Measurements from ENCODE around the gene SH2B3.

The SH2B3 gene

DNA sequence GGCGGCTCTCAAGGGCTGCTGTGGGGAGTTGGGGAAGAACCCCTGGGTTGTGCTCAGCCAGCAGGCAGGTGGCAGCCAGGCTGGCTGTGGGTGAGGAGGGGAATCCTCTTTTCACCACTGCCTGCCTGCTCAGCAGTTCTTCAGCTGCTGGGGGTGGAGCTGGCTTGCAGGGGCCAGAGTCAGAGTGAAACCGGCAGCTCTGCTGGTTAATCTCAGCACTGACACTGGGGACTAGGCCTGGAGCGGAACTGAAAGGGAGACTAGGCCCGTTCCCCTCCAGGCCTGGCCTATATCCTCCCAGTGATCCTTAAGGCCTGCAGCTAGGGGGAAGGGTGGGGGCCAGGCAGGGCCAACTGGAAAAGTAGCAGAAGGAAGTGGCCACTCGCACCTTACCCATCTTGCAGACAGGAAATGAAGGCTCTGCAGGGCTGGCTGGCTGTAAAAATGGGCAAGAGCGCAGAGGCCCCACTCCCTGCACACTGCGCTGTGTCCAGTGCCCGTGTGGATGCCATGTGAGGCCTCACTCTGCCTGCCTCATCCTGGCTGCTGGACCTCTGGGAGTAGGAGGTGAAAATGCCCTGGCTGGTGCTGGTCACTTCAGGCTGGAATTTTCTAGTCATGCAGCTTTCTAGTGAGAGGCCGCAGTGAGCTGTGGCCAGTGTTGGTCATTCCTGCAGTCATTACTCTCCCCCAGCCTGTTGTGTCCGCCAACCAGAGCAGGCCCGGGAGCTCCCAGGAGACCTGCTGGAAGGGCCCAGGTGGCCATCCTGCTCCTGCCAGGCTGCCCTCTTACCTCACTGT lies 39.4 kb downstream of the SH2B3 start:
- Histone ChIP-seq H3K4me3 (ENCODE audit: low read depth, low read length) (no peak overlapping the region), H3K27me3 (ENCODE audit: insufficient read depth, low read depth, severe bottlenecking) (no peaks in the 10 kb centered on the region), H3K36me3 (peaks cover 41% of the 10 kb centered on the region), H3K27ac (peak overlapping the region; percentile 66), H3K9me3 (ENCODE audit: severe bottlenecking) (no peaks in the 10 kb centered on the region)
- TF ChIP-seq, protein P1, sequence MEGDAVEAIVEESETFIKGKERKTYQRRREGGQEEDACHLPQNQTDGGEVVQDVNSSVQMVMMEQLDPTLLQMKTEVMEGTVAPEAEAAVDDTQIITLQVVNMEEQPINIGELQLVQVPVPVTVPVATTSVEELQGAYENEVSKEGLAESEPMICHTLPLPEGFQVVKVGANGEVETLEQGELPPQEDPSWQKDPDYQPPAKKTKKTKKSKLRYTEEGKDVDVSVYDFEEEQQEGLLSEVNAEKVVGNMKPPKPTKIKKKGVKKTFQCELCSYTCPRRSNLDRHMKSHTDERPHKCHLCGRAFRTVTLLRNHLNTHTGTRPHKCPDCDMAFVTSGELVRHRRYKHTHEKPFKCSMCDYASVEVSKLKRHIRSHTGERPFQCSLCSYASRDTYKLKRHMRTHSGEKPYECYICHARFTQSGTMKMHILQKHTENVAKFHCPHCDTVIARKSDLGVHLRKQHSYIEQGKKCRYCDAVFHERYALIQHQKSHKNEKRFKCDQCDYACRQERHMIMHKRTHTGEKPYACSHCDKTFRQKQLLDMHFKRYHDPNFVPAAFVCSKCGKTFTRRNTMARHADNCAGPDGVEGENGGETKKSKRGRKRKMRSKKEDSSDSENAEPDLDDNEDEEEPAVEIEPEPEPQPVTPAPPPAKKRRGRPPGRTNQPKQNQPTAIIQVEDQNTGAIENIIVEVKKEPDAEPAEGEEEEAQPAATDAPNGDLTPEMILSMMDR (IDR thresholded peaks at IDR 0.05; ENCODE audit: low read depth, low read length), result no peak
- DNase-seq, result peak; percentile 72

DNA sequence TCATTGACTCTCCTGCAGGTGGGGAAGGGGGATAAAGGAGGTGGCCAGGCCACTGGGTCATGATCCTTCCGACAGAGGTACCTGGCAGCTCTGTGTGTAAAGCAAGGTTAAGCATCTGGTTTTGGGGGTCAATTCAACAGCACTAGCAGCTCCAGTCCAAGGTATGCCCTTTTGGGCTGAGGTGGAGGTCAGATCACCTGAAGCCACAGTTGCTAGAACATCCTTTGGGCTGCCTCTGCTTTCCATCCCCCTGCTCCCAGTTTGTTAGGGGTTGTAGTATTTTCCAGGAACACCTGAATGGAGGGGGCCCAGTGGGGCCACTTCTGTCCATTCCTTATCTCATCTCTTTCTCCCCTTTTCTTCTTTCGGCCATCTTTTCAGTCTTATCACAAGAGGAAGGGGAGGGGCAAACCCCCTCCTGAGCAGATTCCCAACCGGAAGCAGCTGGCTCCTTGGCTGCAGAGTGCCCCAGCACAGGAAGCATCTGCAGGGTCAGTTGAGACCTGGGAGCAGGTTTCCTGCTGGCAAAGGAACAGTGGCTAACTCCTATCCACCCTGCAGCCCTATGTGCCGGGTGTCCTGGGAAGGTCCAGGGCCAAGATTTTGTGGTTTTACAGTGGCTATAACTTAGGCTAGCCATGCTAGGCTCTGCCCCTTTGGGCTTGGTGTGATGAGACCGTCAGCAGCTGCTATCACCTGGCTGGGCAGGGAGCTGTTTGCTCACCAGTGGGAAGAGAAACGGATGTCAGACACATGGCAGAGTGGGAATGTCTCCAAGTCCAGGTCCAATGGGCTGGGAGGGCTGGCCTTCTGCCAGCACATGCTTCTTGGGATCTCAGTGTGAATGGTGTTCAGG lies 40.2 kb downstream of the SH2B3 start:
- TF ChIP-seq, protein P1 (IDR thresholded peaks at IDR 0.05; ENCODE audit: low read depth, low read length), result no peak
- peak overlapping the region; percentile 66 for H3K27ac ChIP-seq
- no peaks in the 10 kb centered on the region for H3K27me3 ChIP-seq (ENCODE audit: insufficient read depth, low read depth, severe bottlenecking)
- peak; percentile 81 for DNase-seq
- peaks cover 48% of the 10 kb centered on the region for H3K36me3 ChIP-seq
- H3K9me3 ChIP-seq (ENCODE audit: severe bottlenecking), result no peaks in the 10 kb centered on the region
- no peak overlapping the region for H3K4me3 ChIP-seq (ENCODE audit: low read depth, low read length)

DNA sequence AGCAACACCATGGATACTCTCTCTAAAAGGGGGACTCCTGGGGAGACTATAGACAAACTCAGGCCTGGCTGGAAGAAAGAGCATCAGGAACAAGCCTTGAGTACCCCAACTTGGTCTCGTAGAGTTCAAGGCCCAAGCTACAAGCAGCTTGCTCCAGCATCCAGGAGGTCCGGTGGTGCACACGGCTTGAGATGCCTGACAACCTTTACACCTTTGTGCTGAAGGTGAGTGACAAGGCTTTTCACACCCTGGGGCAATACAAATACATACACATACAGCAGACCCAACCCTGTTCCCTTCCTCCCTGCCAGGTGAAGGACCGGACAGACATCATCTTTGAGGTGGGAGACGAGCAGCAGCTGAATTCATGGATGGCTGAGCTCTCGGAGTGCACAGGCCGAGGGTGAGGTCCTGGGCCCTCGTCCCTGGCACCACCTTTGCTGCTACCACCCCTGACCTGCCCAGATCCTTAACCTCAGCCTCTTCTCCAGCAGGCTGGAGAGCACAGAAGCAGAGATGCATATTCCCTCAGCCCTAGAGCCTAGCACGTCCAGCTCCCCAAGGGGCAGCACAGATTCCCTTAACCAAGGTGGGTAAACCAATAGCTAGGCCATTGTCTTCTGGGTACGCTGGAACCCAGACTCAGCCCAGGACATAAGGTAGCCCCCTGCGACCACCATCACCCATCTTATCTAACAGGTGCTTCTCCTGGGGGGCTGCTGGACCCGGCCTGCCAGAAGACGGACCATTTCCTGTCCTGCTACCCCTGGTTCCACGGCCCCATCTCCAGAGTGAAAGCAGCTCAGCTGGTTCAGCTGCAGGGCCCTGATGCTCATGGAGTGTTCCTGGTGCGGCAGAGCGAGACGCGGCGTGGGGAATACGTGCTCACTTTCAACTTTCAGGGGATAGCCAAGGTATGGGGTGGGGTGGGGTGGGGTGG lies 41.2 kb downstream of the SH2B3 start:
- H3K36me3 ChIP-seq, result peaks cover 48% of the 10 kb centered on the region
- H3K27ac ChIP-seq, result peak overlapping the region; percentile 66
- H3K9me3 ChIP-seq (ENCODE audit: severe bottlenecking), result no peaks in the 10 kb centered on the region
- H3K27me3 ChIP-seq (ENCODE audit: insufficient read depth, low read depth, severe bottlenecking), result no peaks in the 10 kb centered on the region
- no peak for DNase-seq
- TF ChIP-seq, protein P1 (IDR thresholded peaks at IDR 0.05; ENCODE audit: low read depth, low read length), result no peak
- H3K4me3 ChIP-seq (ENCODE audit: low read depth, low read length), result no peak overlapping the region

DNA sequence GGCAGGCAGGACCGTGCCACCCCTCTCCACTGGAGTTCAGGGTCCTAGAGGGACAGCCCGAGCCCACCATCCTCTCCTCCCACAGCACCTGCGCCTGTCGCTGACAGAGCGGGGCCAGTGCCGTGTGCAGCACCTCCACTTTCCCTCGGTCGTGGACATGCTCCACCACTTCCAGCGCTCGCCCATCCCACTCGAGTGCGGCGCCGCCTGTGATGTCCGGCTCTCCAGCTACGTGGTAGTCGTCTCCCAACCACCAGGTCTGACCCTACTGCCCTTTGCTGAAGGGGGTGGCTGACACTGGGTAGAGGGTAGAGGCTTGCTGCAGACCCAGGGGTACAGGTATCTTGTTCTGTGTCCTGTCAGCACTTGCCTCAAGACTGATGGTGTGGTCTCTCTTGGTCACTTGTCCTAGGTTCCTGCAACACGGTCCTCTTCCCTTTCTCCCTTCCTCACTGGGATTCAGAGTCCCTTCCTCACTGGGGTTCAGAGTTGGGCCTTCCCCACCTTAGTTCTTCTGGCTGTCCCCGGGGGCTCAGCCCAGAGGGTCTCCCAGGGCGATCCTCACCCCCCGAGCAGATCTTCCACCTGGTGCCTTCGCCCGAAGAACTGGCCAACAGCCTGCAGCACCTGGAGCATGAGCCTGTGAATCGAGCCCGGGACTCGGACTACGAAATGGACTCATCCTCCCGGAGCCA lies 42.0 kb downstream of the SH2B3 start:
- H3K27ac ChIP-seq, result no peak overlapping the region
- no peaks in the 10 kb centered on the region for H3K27me3 ChIP-seq (ENCODE audit: insufficient read depth, low read depth, severe bottlenecking)
- H3K36me3 ChIP-seq, result peaks cover 48% of the 10 kb centered on the region
- no peak overlapping the region for H3K4me3 ChIP-seq (ENCODE audit: low read depth, low read length)
- DNase-seq, result no peak
- TF ChIP-seq, protein P1 (IDR thresholded peaks at IDR 0.05; ENCODE audit: low read depth, low read length), result no peak
- H3K9me3 ChIP-seq (ENCODE audit: severe bottlenecking), result no peaks in the 10 kb centered on the region

DNA sequence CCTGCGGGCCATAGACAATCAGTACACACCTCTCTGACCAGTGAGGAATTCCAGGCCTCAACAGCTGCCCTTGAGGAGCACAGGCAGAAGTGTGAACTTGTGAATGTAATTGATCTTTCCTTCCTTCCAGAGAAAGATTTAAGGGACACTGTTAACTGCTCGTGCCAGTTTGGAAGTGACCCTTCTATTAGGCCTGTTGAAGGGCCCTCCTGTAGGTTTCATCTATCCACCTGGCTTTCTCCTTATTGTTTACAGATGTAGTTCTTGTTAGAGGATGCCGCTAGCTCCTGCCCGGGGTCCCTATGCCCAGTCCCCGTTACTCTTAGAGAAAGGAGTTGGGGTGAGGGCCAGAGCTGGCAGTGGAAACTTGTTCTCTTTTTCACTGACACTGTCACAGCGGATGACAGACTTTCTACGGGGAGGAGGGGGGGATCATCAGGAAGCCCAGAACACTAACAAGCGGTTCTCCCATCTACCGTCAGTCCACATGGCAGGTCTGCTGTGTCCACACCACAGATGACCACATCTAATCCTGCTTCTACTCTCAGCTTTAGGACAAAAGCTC lies 42.6 kb downstream of the SH2B3 start:
- H3K27me3 ChIP-seq (ENCODE audit: insufficient read depth, low read depth, severe bottlenecking), result no peaks in the 10 kb centered on the region

More for the DNA sequence above, 42.6 kb downstream of the SH2B3 start:
- no peak overlapping the region for H3K4me3 ChIP-seq (ENCODE audit: low read depth, low read length)
- peaks cover 48% of the 10 kb centered on the region for H3K36me3 ChIP-seq
- TF ChIP-seq, protein P1 (IDR thresholded peaks at IDR 0.05; ENCODE audit: low read depth, low read length), result no peak
- H3K27ac ChIP-seq, result no peak overlapping the region
- DNase-seq, result no peak
- no peaks in the 10 kb centered on the region for H3K9me3 ChIP-seq (ENCODE audit: severe bottlenecking)

Data from WERI-Rb-1 (cell line).